Renal cortex interstitium (tissue), 15 donors: Measurements from ENCODE around the gene ATP8B2. TPM values are rescaled to one million over a fixed set of nuclear protein-coding genes. Genes with fewer than 3 reads are reported as not detected.
"Not testable (repeated sequence)": the region's sequence is repeated elsewhere in the genome, so short reads cannot be mapped to it uniquely, and the experiment has no call there.

Experiments used
- DNase-seq, 11 donors: peaks; one replicate each; pipeline ENCODE4 v3.0.0-alpha.2; 2013; ENCODE audit warnings: low read depth in 9 of 11, low spot score in 4 of 11; ENCODE audit errors: extremely low read depth in 1 of 11
- long read RNA-seq, 16 experiments: transcript quantifications; one replicate each; lab custom pipeline, GENCODE V29; 2026
- polyA plus RNA-seq, 3 donors: library from polyadenylated mRNA; unstranded; fragments of 120-200 nt; gene quantifications; one replicate each; pipeline ENCODE4 v1.2.1, GENCODE V29; 2013; ENCODE audit not compliant: insufficient read length in 3 of 3

Gene ATP8B2, protein sequence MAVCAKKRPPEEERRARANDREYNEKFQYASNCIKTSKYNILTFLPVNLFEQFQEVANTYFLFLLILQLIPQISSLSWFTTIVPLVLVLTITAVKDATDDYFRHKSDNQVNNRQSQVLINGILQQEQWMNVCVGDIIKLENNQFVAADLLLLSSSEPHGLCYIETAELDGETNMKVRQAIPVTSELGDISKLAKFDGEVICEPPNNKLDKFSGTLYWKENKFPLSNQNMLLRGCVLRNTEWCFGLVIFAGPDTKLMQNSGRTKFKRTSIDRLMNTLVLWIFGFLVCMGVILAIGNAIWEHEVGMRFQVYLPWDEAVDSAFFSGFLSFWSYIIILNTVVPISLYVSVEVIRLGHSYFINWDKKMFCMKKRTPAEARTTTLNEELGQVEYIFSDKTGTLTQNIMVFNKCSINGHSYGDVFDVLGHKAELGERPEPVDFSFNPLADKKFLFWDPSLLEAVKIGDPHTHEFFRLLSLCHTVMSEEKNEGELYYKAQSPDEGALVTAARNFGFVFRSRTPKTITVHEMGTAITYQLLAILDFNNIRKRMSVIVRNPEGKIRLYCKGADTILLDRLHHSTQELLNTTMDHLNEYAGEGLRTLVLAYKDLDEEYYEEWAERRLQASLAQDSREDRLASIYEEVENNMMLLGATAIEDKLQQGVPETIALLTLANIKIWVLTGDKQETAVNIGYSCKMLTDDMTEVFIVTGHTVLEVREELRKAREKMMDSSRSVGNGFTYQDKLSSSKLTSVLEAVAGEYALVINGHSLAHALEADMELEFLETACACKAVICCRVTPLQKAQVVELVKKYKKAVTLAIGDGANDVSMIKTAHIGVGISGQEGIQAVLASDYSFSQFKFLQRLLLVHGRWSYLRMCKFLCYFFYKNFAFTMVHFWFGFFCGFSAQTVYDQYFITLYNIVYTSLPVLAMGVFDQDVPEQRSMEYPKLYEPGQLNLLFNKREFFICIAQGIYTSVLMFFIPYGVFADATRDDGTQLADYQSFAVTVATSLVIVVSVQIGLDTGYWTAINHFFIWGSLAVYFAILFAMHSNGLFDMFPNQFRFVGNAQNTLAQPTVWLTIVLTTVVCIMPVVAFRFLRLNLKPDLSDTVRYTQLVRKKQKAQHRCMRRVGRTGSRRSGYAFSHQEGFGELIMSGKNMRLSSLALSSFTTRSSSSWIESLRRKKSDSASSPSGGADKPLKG
- 10 to 100 TPM; 25.1 to 28.1 (median 25.7) TPM for polyA plus RNA-seq
- long read RNA-seq, donor 1, partial matches to known transcripts = 8 of 9 reads
- long read RNA-seq, donor 1, other reads (novel, unspliced or antisense) = 0 of 9 reads
- long read RNA-seq, donor 2, partial matches to known transcripts = 19 of 19 reads
- long read RNA-seq, donor 2, other reads (novel, unspliced or antisense) = 0 of 19 reads
- long read RNA-seq, donor 3 = 0 reads
- long read RNA-seq, donor 4 = 0 reads
- long read RNA-seq, donor 5 = 0 reads
- long read RNA-seq, donor 6, partial matches to known transcripts = 0 of 2 reads
- long read RNA-seq, donor 6, other reads (novel, unspliced or antisense) = 0 of 2 reads
- long read RNA-seq, donor 7 = 0 reads
- long read RNA-seq, donor 8, partial matches to known transcripts = 47 of 47 reads
- long read RNA-seq, donor 8, other reads (novel, unspliced or antisense) = 0 of 47 reads
- long read RNA-seq, donor 9, partial matches to known transcripts = 6 of 6 reads
- long read RNA-seq, donor 9, other reads (novel, unspliced or antisense) = 0 of 6 reads
- long read RNA-seq, donor 10, partial matches to known transcripts = 12 of 12 reads
- long read RNA-seq, donor 10, other reads (novel, unspliced or antisense) = 0 of 12 reads
- long read RNA-seq, donor 11 = 0 reads
- long read RNA-seq, donor 12 = 0 reads
- long read RNA-seq, donor 13, partial matches to known transcripts = 0 of 1 reads
- long read RNA-seq, donor 13, other reads (novel, unspliced or antisense) = 0 of 1 reads
- long read RNA-seq, donor 14 = 0 reads
- long read RNA-seq, donor 15 = 0 reads
- long read RNA-seq, donor 16, partial matches to known transcripts = 0 of 2 reads
- long read RNA-seq, donor 16, other reads (novel, unspliced or antisense) = 0 of 2 reads

DNA sequence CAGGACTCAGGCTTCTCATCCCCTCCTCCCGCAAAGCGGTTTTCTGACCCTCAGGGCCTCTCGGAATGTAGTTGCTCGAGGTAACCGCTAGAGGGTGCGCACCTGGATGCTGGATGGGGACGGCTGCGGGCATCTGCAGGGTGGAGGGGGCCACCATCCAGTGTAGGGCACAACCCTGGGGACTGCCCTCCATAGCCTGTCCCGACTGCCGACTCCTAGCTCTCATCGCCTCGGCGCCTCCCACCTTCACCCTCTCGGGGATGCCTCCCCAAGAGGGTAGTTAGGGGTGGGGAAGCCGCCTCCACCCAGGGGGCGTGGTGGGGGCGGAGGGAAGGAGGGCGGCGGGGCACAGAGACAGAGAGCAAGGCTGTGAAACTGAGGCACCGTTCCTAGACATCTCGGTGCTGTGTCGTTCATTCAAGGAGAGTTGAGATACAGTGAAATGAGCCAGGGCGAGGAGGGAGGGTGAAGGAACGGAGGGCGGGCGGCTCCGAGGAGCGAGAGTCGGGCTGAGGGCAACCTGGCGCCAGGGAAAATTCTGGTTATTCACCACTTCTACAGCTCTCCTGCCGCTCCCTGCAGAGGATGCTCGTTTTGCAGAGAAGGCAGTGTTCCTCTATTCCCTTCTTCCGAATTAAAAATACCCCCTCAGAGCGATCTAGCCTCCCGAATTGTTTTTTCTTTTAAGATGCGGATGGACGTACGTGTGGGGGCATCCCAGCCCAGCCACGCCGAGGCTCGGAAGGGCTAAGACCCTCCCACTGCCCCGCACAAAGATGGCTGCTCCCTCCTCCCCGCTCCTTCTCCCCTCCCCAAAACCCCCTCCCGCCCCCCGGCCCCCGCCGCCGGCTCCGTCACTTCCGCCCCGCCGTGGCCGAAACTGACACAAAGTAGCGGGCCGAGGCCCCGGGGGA lies at the start of gene ATP8B2:
Gene ATP8B2 (plus strand): TSS at position 857 of the 914 bp plus-strand sequence. CDS start 2,617 bp downstream, outside the sequence.
- peak; percentile 63 to 85 (median 78) for DNase-seq

DNA sequence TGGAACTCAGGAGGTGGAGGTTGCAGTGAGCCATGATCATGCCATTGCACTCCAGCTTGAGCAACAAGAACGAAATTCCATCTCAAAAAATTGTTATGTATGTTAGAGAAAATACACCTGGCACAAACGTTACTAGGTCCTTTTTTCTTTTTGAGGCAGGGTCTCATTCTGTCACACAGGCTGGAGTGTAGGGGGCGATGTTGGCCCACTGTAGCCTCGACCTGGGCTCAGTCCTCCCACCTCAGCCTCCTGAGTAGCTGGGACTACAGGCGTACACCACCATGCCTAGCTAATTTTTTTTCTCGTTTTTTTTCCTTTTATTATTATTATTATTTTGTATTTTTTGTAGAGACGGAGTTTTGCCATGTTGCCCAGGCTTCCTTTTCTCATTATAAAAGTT lies 48.5 kb upstream of the ATP8B2 start:
- no peak for DNase-seq

DNA sequence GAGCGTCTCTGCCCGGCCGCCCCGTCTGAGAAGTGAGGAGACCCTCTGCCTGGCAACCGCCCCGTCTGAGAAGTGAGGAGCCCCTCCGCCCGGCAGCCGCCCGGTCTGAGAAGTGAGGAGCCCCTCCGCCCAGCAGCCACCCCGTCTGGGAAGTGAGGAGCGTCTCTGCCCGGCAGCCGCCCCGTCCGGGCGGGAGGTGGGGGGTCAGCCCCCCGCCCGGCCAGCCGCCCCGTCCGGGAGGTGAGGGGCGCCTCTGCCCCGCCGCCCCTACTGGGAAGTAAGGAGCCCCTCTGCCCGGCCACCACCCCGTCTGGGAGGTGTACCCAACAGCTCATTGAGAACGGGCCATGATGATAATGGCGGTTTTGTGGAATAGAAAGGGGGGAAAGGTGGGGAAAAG lies 37.7 kb upstream of the ATP8B2 start:
- DNase-seq = not testable (repeated sequence)

DNA sequence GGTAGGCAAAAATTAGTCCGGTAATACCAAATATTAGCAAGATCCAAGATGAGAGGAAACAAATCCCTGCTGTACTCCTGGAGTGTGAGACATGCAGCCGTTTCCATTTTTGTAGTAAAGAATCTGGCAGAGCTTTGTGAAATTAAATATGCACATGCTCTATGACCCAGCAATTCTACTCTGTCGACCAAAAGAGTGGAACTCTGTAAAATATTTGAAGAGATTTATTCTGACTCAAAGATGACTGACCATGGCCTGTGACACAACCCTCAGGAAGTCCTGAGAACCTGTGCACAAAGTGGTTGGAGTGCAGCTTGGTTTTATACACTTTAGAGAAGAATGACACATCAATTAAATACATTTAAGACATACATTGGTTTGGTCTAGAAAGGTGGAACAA lies 36.7 kb upstream of the ATP8B2 start:
- DNase-seq = no peak

DNA sequence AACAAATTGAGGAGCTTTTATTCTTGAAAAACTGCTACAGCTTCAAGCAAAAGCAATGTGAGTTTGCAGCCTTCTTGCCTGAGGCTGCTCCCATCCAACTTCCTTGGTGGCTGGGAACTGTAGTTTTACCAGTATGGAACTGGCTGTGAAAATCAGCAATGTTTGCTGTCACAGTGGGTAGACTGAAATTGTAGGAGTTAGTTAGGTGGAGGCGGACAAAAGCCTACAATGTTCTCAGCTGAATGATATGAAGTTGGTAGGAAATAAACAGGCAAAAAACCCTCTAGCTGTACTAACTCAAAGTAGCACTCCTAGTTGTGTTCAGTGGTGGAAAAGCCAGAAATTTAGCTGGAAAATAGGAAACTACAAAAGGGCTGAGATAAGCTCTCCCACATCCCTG lies 34.4 kb upstream of the ATP8B2 start:
- DNase-seq = no peak

DNA sequence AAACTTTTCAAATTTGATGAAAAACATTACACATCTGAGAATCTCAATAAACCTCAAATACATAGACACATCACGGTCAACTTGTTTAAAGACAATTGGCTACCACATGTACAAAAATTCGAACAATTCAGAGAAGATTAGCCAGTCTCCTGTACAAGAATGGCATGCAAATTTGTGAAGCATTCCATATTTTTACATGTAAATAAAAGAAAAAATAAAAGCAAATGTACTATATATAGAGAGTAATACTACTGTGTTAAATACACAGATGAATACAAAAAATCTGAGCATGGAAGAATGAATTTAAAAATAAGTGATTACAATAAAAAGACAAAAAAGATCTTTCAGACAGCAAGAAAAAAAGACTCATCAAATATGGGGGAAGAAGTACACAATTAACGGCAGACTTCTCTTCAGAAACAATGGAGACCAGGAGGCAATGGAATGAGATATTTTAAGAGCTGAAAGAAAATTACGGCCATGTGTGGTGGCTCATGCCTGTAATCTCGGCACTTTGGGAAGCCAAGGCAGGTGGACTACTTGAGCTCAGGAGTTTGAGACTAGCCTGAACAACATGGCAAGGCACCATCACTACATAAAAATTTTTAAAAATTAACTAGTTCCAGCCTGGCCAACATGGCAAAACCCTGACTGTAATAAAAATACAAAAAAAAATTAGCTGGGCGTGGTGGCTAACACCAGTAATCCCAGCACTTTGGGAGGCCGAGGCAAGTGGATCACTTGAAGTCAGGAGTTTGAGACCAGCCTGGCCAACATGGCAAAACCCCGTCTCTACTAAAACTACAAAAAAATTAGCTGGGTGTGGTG lies 29.7 kb upstream of the ATP8B2 start:
- no peak for DNase-seq

DNA sequence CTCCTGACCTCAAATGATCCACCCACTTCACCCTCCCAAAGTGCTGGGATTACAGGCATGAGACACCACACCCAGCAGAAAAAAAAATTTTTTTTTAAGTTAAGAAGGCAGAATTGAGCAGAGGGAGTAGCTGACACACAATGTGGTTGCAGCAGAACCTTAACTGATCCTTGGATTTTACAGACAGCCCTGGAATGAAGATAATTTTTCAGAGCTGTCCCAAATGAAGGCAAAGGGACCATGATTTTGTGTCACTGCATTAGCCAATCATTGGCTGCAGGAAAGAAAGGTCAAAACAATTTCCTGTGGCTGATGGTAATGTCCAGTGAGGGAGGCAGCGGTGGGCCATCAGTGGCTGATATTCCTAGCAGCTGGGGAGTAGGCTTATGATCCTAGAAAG lies 23.7 kb upstream of the ATP8B2 start:
- no peak for DNase-seq

DNA sequence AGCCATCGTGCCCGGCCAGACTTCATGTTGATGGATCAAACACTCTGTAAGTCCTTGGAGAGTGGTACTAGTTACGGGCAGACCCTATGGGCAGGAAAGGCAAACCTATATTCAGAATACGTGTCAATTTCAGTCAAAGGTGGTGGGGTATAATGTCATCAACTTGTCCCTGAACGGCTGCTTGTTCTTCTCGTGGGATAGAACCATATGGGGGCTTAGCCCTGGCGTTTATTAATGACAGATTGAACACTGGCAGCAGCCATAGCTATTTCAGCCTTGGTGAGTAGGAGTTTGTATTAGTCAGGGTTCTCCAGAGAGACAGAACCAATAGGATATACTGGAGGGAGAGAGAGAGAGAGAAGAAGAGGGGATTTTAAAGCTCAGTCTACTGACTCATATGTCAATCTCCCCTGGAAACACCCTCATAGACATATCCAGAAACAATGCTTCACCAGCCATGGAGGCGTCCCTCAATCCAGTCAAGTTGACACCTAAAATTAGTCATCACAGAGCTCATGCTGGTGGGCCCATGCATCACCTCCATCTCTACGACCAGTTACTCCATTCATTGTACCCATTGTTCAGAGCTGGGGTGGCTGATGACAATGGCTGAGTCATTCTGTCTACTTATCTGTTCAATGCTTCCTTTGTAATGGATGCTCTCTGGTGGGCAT lies 20.5 kb upstream of the ATP8B2 start:
- DNase-seq = no peak

DNA sequence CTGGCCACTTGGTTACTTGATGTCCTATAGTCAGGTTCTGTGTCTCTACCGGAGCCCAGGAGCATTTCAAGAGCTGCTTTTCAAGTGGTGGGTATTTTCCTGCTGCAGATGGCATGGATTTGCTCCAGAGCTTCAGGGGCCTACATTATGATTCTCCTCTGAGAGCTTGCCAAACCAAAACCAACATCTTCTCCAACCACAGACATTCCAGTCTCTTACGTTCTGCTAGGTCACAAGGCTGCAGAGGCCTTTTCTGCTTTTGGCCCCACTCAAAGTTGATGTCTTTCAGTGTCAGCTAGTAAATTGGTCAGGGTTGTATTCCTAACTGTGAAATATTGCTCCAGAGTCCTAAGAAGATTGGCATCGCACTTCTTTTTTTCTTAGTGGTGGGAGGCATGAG lies 19.2 kb upstream of the ATP8B2 start:
- DNase-seq = no peak

DNA sequence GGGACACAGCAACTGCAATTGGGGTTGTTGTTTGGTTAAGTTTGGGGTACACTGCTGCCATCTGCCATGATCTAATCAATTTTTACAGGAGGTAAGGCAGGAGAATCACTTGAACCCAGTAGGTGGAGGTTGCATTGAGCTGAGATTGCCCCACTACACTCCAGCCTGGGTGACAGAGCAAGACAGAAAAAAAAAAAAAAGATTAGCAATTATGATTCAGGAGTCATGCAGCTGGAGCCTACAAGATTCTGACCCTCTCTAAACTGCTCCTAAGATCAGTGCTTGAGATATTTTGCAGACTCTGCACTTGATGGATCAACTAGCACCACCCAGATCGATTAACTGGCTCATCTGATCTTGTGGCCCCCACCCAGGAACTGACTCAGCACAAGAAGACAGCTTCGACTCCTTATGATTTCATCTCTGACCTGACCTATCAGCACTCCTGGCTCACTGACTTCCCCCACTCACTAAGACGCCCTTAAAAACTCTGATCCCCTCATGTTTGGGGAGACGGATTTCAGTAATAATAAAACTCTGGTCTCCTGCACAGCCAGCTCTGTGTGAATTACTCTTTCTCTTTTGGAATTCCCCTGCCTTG lies 17.6 kb upstream of the ATP8B2 start:
- DNase-seq = not testable (repeated sequence)

DNA sequence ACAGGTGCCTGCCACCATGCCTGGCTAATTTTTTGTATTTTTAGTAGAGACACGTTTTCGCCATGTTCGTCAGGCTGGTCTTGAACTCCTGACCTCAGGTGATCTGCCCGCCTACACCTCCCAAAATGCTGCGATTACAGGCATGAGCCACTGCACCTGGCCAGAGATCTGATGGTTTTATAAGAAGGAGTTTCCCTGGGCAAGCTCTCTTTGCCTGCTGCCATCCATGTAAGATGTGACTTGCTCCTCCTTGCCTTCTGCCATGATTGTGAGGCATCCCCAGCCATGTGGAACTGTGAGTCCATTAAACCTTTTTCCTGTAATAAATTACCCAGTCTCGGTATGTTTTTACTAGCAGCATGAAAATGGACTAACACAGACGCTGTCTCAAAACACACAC lies 16.2 kb upstream of the ATP8B2 start:
- not testable (repeated sequence) for DNase-seq

DNA sequence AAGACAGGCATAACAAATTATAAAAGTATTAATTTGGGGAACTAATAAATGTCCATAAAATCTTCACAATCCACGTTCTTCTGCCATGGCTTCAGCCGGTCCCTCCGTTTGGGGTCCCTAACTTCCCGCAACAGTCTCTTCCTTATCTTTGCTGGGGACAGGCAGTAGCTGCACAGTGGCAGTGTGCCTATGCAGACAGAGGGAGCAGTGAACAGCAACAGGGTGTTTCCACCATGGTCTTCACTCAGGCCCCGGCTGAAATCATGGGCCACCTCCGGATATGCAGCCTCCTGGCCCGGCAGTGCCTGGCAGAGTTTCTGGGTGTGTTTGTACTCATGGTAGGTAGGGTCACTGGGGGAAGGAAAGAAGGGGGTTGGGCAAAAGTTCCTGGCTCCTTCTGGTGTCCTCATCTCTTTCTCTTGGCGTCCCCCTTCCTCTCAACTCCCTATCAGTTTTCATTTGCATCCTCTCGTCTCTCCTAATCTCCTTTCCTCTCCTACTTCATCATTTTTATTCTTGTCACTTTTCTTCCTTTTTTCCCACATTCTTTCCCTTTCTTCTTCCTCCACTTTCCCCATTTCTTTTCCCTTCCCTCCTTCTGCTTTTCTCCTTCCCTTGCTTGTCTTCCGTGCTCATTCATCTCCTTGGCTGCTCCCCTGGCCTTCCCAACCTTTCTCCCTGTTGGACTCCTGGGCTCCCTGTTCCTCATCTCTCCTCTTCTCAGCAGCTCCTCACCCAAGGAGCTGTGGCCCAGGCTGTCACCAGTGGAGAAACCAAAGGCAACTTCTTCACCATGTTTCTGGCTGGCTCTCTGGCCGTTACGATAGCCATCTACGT lies 12.9 kb upstream of the ATP8B2 start:
- not testable (repeated sequence) for DNase-seq

DNA sequence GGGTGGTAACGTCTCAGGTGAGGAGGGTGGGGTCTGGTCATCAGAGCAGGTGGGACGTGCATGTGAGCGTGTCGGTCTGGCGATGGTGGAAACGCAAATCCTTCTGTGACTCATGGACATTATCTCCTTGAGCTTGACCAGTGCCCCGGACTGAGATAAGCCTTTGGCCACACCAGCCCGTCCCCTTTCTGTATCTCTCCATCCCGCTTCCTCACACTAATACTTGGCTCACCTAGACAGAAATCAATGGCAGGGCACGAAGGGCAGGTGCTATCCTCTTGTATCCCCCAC lies 12.3 kb upstream of the ATP8B2 start:
- DNase-seq = no peak

DNA sequence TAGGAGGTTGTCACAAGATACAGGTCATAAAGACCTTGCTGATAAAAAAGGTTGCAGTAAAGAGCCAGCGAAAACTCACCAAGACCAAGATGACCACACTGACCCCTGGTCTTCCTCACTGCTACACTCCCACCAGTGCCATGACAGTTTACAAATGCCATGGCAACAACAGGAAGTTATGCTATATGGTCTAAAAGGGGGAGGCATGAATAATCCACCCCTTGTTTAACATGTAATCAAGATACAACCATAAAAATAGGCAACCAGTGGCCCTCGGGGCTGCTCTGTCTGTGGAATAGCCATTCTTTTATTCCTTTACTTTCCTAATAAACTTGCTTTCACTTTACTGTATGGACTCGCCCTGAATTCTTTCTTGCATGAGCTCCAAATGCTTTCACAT lies 11.1 kb upstream of the ATP8B2 start:
- not testable (repeated sequence) for DNase-seq
